CD4-positive, alpha-beta memory T cell (primary cell): ENCODE measurements around the gene RAPGEF2. TPM values are rescaled to one million over a fixed set of nuclear protein-coding genes. Genes with fewer than 3 reads are reported as not detected.
A peak's percentile ranks its signal among the peaks of the same experiment; 100 is the strongest.
"Not testable (repeated sequence)": the region's sequence is repeated elsewhere in the genome, so short reads cannot be mapped to it uniquely, and the experiment has no call there.

Experiments used
- CTCF ChIA-PET: fragments of 350-600 bp; sonication (Branson Sonifier 250); formaldehyde crosslinking; loops from one replicate; lab custom pipeline; 2021; ENCODE audit warnings: inconsistent platforms; ENCODE audit not compliant: partially characterized antibody; lab: Charles Lee
- POLR2A ChIA-PET: fragments of 350-600 bp; sonication (Branson Sonifier 250); formaldehyde crosslinking; loops from one replicate; lab custom pipeline; 2021; ENCODE audit not compliant: partially characterized antibody; lab: Charles Lee
- DNase-seq, 5 donors: peaks; one replicate each; pipeline versions ENCODE4 v3.0.0 to v3.0.0-alpha.2; 2020 to 2022; ENCODE audit warnings: mixed read lengths in 1 of 5
- H3K27ac ChIP-seq: one replicate; pipeline ENCODE4 v1.7.0; 2013; ENCODE audit warnings: low read depth, low read length
- H3K27me3 ChIP-seq: 2 replicates; pipeline ENCODE4 v1.7.0; 2013; ENCODE audit warnings: mild to moderate bottlenecking, low read length, moderate library complexity; ENCODE audit not compliant: insufficient read depth
- H3K36me3 ChIP-seq: 2 replicates; pipeline ENCODE4 v1.7.0; 2013; ENCODE audit warnings: mild to moderate bottlenecking, low read length, moderate library complexity; ENCODE audit not compliant: insufficient read depth
- H3K4me1 ChIP-seq: 2 replicates; pipeline ENCODE4 v1.7.0; 2013; ENCODE audit warnings: mild to moderate bottlenecking, low read length, moderate library complexity; ENCODE audit not compliant: insufficient read depth
- H3K4me3 ChIP-seq, 2 donors: one replicate each; pipeline ENCODE4 v1.7.0; 2013; ENCODE audit warnings: low read length in 2 of 2, mild to moderate bottlenecking in 1 of 2
- H3K9me3 ChIP-seq, 2 donors: one replicate each; pipeline ENCODE4 v1.7.0; 2013; ENCODE audit warnings: low read length in 2 of 2, control low read depth in 1 of 2; ENCODE audit not compliant: control insufficient read depth in 1 of 2
- H3K27ac Mint-ChIP-seq, 7 donors: one replicate each; pipeline ENCODE4 v1.8.0; 2020 to 2021; ENCODE audit warnings: mixed read lengths in 7 of 7, mild to moderate bottlenecking in 6 of 7, inconsistent platforms in 3 of 7, moderate library complexity in 3 of 7
- H3K27me3 Mint-ChIP-seq, 2 donors: one replicate each; pipeline ENCODE4 v1.8.0; 2020 to 2021; ENCODE audit warnings: mixed read lengths in 2 of 2
- H3K36me3 Mint-ChIP-seq, 2 donors: one replicate each; pipeline ENCODE4 v1.8.0; 2020 to 2021; ENCODE audit warnings: mixed read lengths in 2 of 2, inconsistent platforms in 1 of 2, mild to moderate bottlenecking in 1 of 2
- H3K4me1 Mint-ChIP-seq, 4 donors: one replicate each; pipeline ENCODE4 v1.8.0; 2020 to 2021; ENCODE audit warnings: mixed read lengths in 4 of 4, mild to moderate bottlenecking in 1 of 4
- H3K4me3 Mint-ChIP-seq, 8 donors: one replicate each; pipeline ENCODE4 v1.8.0; 2020 to 2021; ENCODE audit warnings: mixed read lengths in 8 of 8, mild to moderate bottlenecking in 7 of 8, moderate library complexity in 6 of 8, inconsistent platforms in 3 of 8
- H3K9me3 Mint-ChIP-seq, 8 donors: one replicate each; pipeline ENCODE4 v1.8.0; 2020 to 2021; ENCODE audit warnings: mixed read lengths in 8 of 8, mild to moderate bottlenecking in 5 of 8, inconsistent platforms in 3 of 8, moderate library complexity in 1 of 8
- intact Hi-C: fragments of 100-400 bp; cut with micrococcal nuclease; formaldehyde crosslinking; loops from one replicate; pipeline ENCODE4 v1.15.1; 2023
- polyA plus RNA-seq, 2 donors: library from polyadenylated mRNA; unstranded; fragments of 300-500 nt; fragmentation: Illumina TruSeq; gene quantifications; one replicate each; pipeline ENCODE4 v1.2.3, GENCODE V29; 2021
- total RNA-seq, 2 experiments: library from RNA; stranded (reverse); gene quantifications; one replicate each; pipeline ENCODE4 v1.2.3, GENCODE V29; 2021

The RAPGEF2 gene
- total and polyA plus RNA-seq, 4 experiments from 2014 or later, result 0.69 to 27.9 (median 12.1) TPM

GRCh38 chr4:159178979-159179969 lies 76.4 kb downstream of the RAPGEF2 start:
- Mint-ChIP-seq H3K4me3 (no peak overlapping the region), H3K27me3 (no peaks in the 10 kb centered on the region), H3K27ac (peak overlapping the region in 1 of 7 donors; percentile 17), H3K9me3 (no peaks in the 10 kb centered on the region), H3K4me1 (peaks cover 15 to 28% (median 20%) of the 10 kb centered on the region in 4 donors), H3K36me3 (no peaks in the 10 kb centered on the region)
- ChIA-PET POLR2A (no interaction called here), CTCF (interaction anchor here (0.6 to 3.7 kb wide), 6 partner anchors 22 to 326 kb away, joined by 3 to 25 read pairs (median 4); no protein-coding TSS in a partner anchor)
- intact Hi-C loops, result loop anchor here (5.0 kb wide), 1 partner anchor 507 kb away; the partner anchor contains the start of genes C4orf46 and ETFDH
- no peak for DNase-seq
- H3K9me3 ChIP-seq, result no peaks in the 10 kb centered on the region
- no peaks in the 10 kb centered on the region for H3K36me3 ChIP-seq
- no peak overlapping the region for H3K27ac ChIP-seq
- peaks cover 8% of the 10 kb centered on the region for H3K4me1 ChIP-seq
- H3K27me3 ChIP-seq, result no peaks in the 10 kb centered on the region
- H3K4me3 ChIP-seq, result no peak overlapping the region

GRCh38 chr4:159183885-159184605 lies 81.2 kb downstream of the RAPGEF2 start:
- H3K9me3 ChIP-seq, H3K27ac ChIP-seq, H3K27ac Mint-ChIP-seq, CTCF ChIA-PET, H3K36me3 ChIP-seq, H3K4me3 Mint-ChIP-seq, H3K4me1 ChIP-seq, H3K4me3 ChIP-seq, intact Hi-C loops, H3K36me3 Mint-ChIP-seq, POLR2A ChIA-PET, H3K27me3 Mint-ChIP-seq, H3K27me3 ChIP-seq, H3K9me3 Mint-ChIP-seq, DNase-seq: not testable (repeated sequence)
- peaks cover 8 to 24% (median 13%) of the 10 kb centered on the region in 4 donors for H3K4me1 Mint-ChIP-seq

GRCh38 chr4:159185591-159186023 lies 82.7 kb downstream of the RAPGEF2 start:
- Histone ChIP-seq H3K27ac (no peak overlapping the region), H3K9me3 (no peaks in the 10 kb centered on the region), H3K4me3 (no peak overlapping the region), H3K4me1 (no peaks in the 10 kb centered on the region), H3K36me3 (no peaks in the 10 kb centered on the region), H3K27me3 (no peaks in the 10 kb centered on the region)
- Mint-ChIP-seq H3K36me3 (no peaks in the 10 kb centered on the region), H3K27ac (no peak overlapping the region), H3K4me1 (peaks cover 2 to 11% (median 6%) of the 10 kb centered on the region in 4 donors), H3K4me3 (no peak overlapping the region), H3K9me3 (no peaks in the 10 kb centered on the region), H3K27me3 (no peaks in the 10 kb centered on the region)
- intact Hi-C loops, result no loop called here
- CTCF ChIA-PET, result interaction anchor here (4.7 kb wide), 1 partner anchor 17 kb away, joined by 21 read pairs; no protein-coding TSS in a partner anchor
- POLR2A ChIA-PET, result no interaction called here
- no peak for DNase-seq

- ChIA-PET POLR2A (no interaction called here), CTCF (interaction anchor here (4.7 kb wide), 1 partner anchor 14 kb away, joined by 21 read pairs; no protein-coding TSS in a partner anchor)
- no peaks in the 10 kb centered on the region for H3K27me3 ChIP-seq
- H3K36me3 Mint-ChIP-seq, result no peaks in the 10 kb centered on the region
- no peaks in the 10 kb centered on the region for H3K36me3 ChIP-seq
- no peak overlapping the region for H3K4me3 ChIP-seq
- H3K27ac ChIP-seq, result no peak overlapping the region
- H3K27ac Mint-ChIP-seq, result no peak overlapping the region
- no peaks in the 10 kb centered on the region for H3K9me3 ChIP-seq
- no peak for DNase-seq
- no peaks in the 10 kb centered on the region for H3K27me3 Mint-ChIP-seq
- H3K4me1 Mint-ChIP-seq, result peaks cover 2 to 11% (median 6%) of the 10 kb centered on the region in 4 donors
- H3K4me3 Mint-ChIP-seq, result no peak overlapping the region
- H3K9me3 Mint-ChIP-seq, result no peaks in the 10 kb centered on the region
- no peaks in the 10 kb centered on the region for H3K4me1 ChIP-seq
- intact Hi-C loops, result no loop called here
Measured at GRCh38 chr4:159188646-159189045, 85.8 kb downstream of the RAPGEF2 start.

GRCh38 chr4:159190651-159191050 lies 87.8 kb downstream of the RAPGEF2 start:
- Mint-ChIP-seq H3K4me3 (no peak overlapping the region), H3K4me1 (no peaks in the 10 kb centered on the region), H3K36me3 (peaks cover 2 to 5% of the 10 kb centered on the region in 2 donors), H3K9me3 (no peaks in the 10 kb centered on the region), H3K27me3 (no peaks in the 10 kb centered on the region), H3K27ac (no peak overlapping the region)
- no peaks in the 10 kb centered on the region for H3K27me3 ChIP-seq
- no peak for DNase-seq
- no peak overlapping the region for H3K4me3 ChIP-seq
- no peaks in the 10 kb centered on the region for H3K4me1 ChIP-seq
- H3K36me3 ChIP-seq, result no peaks in the 10 kb centered on the region
- H3K27ac ChIP-seq, result no peak overlapping the region
- ChIA-PET POLR2A (no interaction called here), CTCF (no interaction called here)
- intact Hi-C loops, result no loop called here
- no peaks in the 10 kb centered on the region for H3K9me3 ChIP-seq

GRCh38 chr4:159191989-159192388 lies 89.1 kb downstream of the RAPGEF2 start:
- no peaks in the 10 kb centered on the region for H3K9me3 Mint-ChIP-seq
- H3K27me3 Mint-ChIP-seq, result no peaks in the 10 kb centered on the region

More at GRCh38 chr4:159191989-159192388, 89.1 kb downstream of the RAPGEF2 start:
- no peak overlapping the region for H3K27ac Mint-ChIP-seq
- H3K4me3 ChIP-seq, result no peak overlapping the region
- CTCF ChIA-PET, result interaction anchor here (0.8 to 1.2 kb wide), 3 partner anchors 11 to 340 kb away, joined by 3 to 4 read pairs (median 3); no protein-coding TSS in a partner anchor
- H3K9me3 ChIP-seq, result no peaks in the 10 kb centered on the region
- no peak overlapping the region for H3K27ac ChIP-seq
- no peaks in the 10 kb centered on the region for H3K4me1 ChIP-seq
- peaks cover 2 to 5% of the 10 kb centered on the region in 2 donors for H3K36me3 Mint-ChIP-seq
- no peaks in the 10 kb centered on the region for H3K27me3 ChIP-seq
- no peak for DNase-seq
- H3K4me3 Mint-ChIP-seq, result no peak overlapping the region
- peaks cover 0 to 2% (median under 1%) of the 10 kb centered on the region in 4 donors for H3K4me1 Mint-ChIP-seq
- intact Hi-C loops, result no loop called here
- H3K36me3 ChIP-seq, result no peaks in the 10 kb centered on the region
- POLR2A ChIA-PET, result no interaction called here
